Spinal cord (tissue), 10 donors: ENCODE results near the gene LSS. TPM values are rescaled to one million over a fixed set of nuclear protein-coding genes. Genes with fewer than 3 reads are reported as not detected.
"Not testable (repeated sequence)": the region's sequence is repeated elsewhere in the genome, so short reads cannot be mapped to it uniquely, and the experiment has no call there.

ENCODE experiments used
- DNase-seq, 6 donors: peaks; one replicate each; pipeline versions ENCODE4 v3.0.0 to v3.0.0-alpha.2; 2013 to 2015; ENCODE audit warnings: low spot score in 6 of 6, low read depth in 4 of 6
- H3K27ac ChIP-seq: one replicate; pipeline ENCODE4 v1.5.1; 2013; ENCODE audit warnings: low read depth, low read length, control low read depth
- H3K27me3 ChIP-seq: one replicate; pipeline ENCODE4 v1.6.1; 2013; ENCODE audit warnings: low read length; ENCODE audit not compliant: control insufficient read depth, insufficient read depth
- H3K36me3 ChIP-seq: one replicate; pipeline ENCODE4 v1.6.1; 2013; ENCODE audit warnings: low read length; ENCODE audit not compliant: control insufficient read depth, insufficient read depth
- H3K4me1 ChIP-seq: one replicate; pipeline ENCODE4 v1.6.1; 2013; ENCODE audit warnings: low read length; ENCODE audit not compliant: control insufficient read depth, insufficient read depth
- H3K4me3 ChIP-seq: one replicate; pipeline ENCODE4 v1.5.1; 2013; ENCODE audit warnings: low read depth, low read length, control low read depth
- H3K9me3 ChIP-seq: one replicate; pipeline ENCODE4 v1.6.1; 2013; ENCODE audit warnings: low read length; ENCODE audit not compliant: control insufficient read depth, insufficient read depth
- WGBS: methylation state at CpG from one replicate; pipeline ENCODE4 v1.1.5; 2013; ENCODE audit warnings: missing lambda C conversion rate; ENCODE audit not compliant: insufficient coverage; 5-methylcytosine and 5-hydroxymethylcytosine counted together
- polyA plus RNA-seq, 2 donors: library from polyadenylated mRNA; unstranded; fragments of 120-200 nt; gene quantifications; one replicate each; pipeline ENCODE4 v1.2.1, GENCODE V29; 2013; ENCODE audit not compliant: insufficient read length in 2 of 2
- total RNA-seq, 2 donors: library from RNA; depleted of rRNA in 1 of 2; stranded (reverse); fragments of 120-200 nt in 1 of 2; fragments of >200 nt in 1 of 2; gene quantifications; one replicate each; pipeline versions ENCODE4 v1.2.3 to v1.2.4, GENCODE V29; 2013 to 2014
- donor health status: healthy.

Gene LSS
- total and polyA plus RNA-seq, 4 donors: 55.6 to 167 (median 115) TPM

DNA sequence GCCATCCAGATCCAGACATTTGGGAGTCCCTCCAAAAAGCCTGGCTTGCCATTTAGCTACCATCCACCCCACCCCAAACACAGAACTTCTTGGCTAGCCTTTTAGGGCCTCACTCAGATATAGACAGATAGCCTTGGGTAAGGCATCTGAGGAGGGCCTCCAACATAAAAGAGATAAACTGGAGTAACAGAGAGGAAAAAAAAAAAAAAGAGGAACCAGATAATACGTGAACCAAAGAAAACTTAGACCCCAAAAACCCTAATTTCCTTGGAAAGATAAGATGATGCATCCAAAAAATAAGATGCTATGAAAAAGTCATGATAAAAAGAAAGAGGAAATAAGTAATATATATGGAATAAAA is 19.8 kb upstream of the LSS start:
- no peaks in the 10 kb centered on the region for H3K9me3 ChIP-seq
- DNase-seq: no peak
- H3K27ac ChIP-seq: no peak overlapping the region
- H3K4me3 ChIP-seq: no peak overlapping the region
- no CpG with 5 or more reads among the region's 1 CpG for WGBS
- H3K27me3 ChIP-seq: no peaks in the 10 kb centered on the region
- H3K36me3 ChIP-seq: peaks cover 75% of the 10 kb centered on the region
- H3K4me1 ChIP-seq: no peaks in the 10 kb centered on the region

DNA sequence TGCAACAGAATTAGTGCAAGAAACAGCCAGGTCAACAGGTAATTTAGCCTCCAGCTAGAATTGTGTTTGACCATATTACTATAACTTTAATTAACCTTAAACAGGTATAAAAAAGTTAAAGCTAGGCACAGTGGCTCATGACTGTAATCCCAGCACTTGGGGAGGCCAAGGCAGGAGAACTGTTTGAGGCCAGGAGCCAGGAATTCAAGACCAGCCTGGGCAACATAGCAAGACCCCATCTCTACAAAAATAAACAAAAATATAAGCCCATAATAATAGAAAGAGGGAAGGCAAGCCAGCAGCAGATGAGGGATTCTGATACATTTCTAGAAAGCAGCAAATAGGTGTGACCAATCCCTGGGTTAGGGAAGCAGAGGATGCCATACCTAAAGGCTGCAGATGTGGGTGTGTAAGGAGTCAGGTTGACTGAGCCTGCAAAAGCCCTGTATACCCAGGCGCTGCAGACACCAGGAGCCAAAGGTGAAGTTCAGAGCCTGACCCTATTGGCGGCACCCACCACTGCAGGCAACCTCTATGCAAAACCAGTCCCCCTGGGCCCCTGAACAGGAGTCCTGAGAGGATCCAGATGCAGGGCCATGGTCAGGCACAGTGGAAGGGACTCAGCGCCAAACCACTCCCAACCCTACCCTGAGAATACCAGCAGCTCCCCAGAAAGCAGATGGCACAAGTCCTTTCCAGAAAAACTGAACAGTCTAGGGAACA is 19.3 kb upstream of the LSS start:
- WGBS: 100% methylated on average over 3 of the region's 3 CpGs
- Histone ChIP-seq H3K4me3 (no peak overlapping the region), H3K36me3 (peaks cover 80% of the 10 kb centered on the region), H3K27me3 (no peaks in the 10 kb centered on the region), H3K4me1 (no peaks in the 10 kb centered on the region), H3K27ac (no peak overlapping the region), H3K9me3 (no peaks in the 10 kb centered on the region)
- DNase-seq: no peak

DNA sequence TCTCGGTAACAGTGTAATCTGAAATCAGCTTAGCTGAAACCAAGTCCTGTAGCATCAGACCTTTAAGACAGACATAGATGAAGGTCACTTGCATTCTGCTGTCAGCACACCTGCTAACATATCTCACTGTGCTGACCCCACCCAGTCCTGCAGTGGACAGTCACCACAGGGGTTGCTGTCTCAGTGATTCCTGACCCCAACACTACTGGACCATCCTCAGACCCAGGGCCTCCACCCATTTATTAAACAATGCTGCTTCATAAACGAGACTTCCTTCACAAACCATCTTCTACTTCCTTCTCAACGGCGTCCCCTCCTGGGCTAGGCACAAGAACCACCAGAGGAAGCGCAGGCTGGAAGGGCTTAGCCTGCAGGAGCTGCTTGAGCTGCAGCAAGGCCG is 17.8 kb upstream of the LSS start:
- no peak for DNase-seq
- Histone ChIP-seq H3K4me3 (no peak overlapping the region), H3K9me3 (no peaks in the 10 kb centered on the region), H3K27me3 (no peaks in the 10 kb centered on the region), H3K36me3 (peaks cover 72% of the 10 kb centered on the region), H3K4me1 (no peaks in the 10 kb centered on the region), H3K27ac (no peak overlapping the region)
- 93% methylated on average over 6 of the region's 6 CpGs for WGBS

DNA sequence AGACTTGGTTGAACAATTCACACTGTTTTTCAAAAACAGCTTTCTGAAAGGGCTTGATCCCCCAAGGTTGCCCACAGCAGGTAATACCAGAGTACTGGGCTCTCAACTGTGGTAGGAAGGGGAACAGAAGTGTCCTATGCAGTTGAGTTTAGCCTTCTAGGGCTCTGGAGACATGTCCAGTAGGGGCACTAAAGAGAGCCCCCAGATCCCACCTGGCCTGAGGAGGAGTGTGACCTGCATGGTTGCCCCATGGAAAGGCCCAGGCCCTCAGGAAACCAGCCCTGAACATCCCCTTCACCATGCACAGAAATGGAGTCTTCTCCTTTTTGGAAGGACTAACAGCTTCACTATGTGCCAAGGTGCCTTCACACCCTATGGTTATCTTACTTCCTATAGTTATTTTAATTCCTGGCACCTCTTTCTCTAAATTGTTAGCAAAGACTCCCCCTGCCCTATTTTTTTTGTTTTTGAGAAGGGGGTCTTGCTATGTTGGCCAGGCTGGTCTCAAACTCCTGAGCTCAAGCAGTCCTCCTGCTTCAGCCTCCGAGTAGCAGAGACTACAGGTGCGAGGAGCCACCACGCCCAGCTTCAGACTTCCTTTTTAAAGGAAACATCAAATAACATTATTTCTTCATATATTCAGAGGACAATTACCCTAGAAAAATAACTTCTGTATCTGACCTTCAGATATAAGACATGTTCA is 16.8 kb upstream of the LSS start:
- no peaks in the 10 kb centered on the region for H3K4me1 ChIP-seq
- no peak overlapping the region for H3K4me3 ChIP-seq
- peaks cover 74% of the 10 kb centered on the region for H3K36me3 ChIP-seq
- H3K27me3 ChIP-seq: no peaks in the 10 kb centered on the region
- DNase-seq: no peak
- H3K27ac ChIP-seq: no peak overlapping the region
- WGBS: no CpG with 5 or more reads among the region's 3 CpGs
- no peaks in the 10 kb centered on the region for H3K9me3 ChIP-seq

DNA sequence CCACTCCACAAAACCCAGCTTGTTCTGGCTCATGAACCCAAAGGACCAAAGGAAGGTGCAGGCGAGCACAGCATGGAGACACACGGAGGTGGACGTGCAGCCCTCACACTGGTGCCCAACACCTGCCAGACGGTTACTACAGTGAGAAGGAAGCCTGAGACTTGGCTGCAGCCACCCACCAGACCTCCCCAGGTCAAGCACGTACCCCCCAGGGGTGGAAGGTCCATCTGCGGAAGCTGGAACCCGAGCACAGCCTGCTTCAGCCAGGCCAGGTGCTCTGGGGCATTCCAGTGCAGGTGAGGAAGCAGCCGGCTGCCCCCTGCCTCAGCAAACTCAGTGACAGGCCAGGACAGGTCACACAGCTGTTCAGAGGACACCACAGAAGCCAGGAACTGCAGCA is 16.0 kb upstream of the LSS start:
- H3K4me1 ChIP-seq: no peaks in the 10 kb centered on the region
- no peaks in the 10 kb centered on the region for H3K9me3 ChIP-seq
- H3K4me3 ChIP-seq: no peak overlapping the region
- peaks cover 76% of the 10 kb centered on the region for H3K36me3 ChIP-seq
- DNase-seq: no peak
- H3K27me3 ChIP-seq: no peaks in the 10 kb centered on the region
- 91% methylated on average over 8 of the region's 8 CpGs for WGBS
- H3K27ac ChIP-seq: no peak overlapping the region

DNA sequence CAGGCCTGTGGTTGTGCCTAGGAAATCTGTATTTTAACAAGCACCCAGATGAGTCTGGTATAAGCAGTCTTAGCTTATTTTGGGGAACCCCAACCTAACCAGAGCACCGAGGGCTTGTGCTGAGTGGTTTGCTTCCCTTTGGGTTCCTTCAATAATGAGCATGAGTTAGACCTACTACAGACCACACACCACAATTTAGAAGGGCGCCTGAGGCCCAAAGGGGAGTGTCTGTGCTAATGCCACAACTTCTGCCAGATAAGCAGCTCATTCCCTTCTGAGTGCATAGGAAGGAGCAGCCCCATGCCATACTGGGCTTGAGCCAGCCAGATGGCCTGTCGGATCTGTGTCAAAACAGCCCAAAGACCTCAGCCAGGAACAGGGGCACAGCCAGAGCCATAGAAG is 15.4 kb upstream of the LSS start:
- no peak overlapping the region for H3K4me3 ChIP-seq
- DNase-seq: no peak
- no peak overlapping the region for H3K27ac ChIP-seq
- no peaks in the 10 kb centered on the region for H3K4me1 ChIP-seq
- H3K9me3 ChIP-seq: no peaks in the 10 kb centered on the region
- no peaks in the 10 kb centered on the region for H3K27me3 ChIP-seq
- 97% methylated on average over 2 of the region's 3 CpGs for WGBS
- H3K36me3 ChIP-seq: peaks cover 78% of the 10 kb centered on the region

DNA sequence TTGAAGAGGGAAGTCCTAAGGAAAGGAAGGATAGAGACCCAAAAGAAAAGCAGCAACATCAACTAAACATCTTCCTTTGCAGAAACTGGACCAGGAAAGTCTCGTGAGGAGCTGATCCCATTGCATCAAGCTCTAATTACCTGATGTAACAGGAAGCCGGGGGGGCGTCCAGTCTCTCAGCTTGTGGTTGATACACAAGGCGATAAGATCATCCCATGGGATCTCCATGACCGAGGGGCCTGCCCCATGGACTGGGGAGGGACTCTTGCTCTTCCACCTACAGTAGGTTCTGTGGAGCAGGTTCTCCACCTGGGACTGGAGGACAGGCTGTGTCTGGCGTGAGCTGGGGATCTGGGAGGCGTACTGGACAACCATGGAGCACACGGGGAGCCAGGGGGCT is 14.8 kb upstream of the LSS start:
- H3K27me3 ChIP-seq: no peaks in the 10 kb centered on the region
- no peak overlapping the region for H3K4me3 ChIP-seq
- DNase-seq: no peak
- peaks cover 76% of the 10 kb centered on the region for H3K36me3 ChIP-seq
- no peak overlapping the region for H3K27ac ChIP-seq
- WGBS: 98% methylated on average over 8 of the region's 8 CpGs
- H3K9me3 ChIP-seq: no peaks in the 10 kb centered on the region
- H3K4me1 ChIP-seq: no peaks in the 10 kb centered on the region

DNA sequence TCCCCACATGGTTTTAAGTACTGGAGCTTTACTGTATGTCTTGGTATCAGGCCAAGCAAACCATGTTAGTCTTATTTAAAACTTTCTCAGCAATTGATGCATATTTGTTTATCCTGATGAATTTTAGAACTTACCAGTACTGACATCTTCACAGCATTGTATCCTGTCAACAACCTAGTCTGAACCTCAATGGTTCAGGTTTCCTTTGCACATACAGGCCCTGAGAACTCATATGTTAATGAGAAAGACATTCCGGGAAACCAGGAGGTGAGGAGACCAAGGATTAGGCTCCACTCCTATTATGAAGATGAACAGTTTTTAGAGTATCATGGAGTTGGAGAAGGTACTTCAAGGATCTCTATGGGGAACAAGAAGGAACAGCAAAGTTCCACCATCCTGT is 13.0 kb upstream of the LSS start:
- not testable (repeated sequence) for H3K27me3 ChIP-seq, H3K4me3 ChIP-seq, DNase-seq, H3K4me1 ChIP-seq, H3K9me3 ChIP-seq, H3K27ac ChIP-seq
- H3K36me3 ChIP-seq: peaks cover 60% of the 10 kb centered on the region
- no CpG with 5 or more reads among the region's 1 CpG for WGBS

DNA sequence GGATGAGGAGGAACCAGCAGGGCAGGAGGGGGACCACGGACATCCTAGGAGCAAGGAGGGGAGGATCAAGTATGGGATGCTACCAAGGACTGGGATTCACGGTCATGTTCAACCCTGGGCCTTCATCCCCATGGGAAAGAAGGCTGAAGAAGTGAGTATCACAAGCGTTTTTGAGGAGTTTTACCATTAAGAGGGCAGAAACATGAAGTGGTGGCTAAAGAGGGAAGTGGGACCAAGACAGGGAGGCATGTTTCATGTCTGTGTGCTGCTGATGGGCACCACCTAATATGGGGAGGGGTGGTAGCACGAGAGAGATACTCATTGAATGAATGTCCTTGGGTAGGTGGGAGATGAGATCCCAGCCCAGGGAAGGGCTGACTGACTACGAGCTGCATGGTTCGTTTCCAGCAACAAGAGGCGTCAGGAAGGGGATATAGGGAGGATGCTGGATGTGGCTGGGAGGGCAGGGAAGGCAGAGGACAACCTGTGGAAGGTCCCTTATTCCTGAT is 11.3 kb upstream of the LSS start:
- no peaks in the 10 kb centered on the region for H3K4me1 ChIP-seq
- H3K27me3 ChIP-seq: no peaks in the 10 kb centered on the region
- H3K4me3 ChIP-seq: no peak overlapping the region
- H3K9me3 ChIP-seq: no peaks in the 10 kb centered on the region
- no peak overlapping the region for H3K27ac ChIP-seq
- peaks cover 55% of the 10 kb centered on the region for H3K36me3 ChIP-seq
- no peak for DNase-seq
- 90% methylated on average over 7 of the region's 7 CpGs for WGBS

DNA sequence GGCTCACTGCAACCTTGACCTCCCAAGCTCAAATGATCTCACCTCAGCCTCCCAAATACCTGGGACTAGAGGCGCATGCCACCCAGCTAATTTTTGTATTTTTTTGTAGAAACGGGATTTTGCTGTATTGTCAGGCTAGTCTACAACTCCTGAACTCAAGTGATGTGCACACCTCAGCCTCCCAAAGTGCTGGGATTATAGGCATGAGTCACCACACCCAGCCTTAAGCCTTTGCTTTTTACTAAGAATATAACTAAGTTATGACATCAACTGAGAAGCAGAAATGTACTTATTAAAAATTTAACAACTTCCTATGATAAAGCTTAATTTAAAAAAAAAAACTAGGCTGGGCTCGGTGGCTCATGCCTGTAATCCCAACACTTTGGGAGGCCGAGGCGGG is 8.9 kb upstream of the LSS start:
- H3K27me3 ChIP-seq: no peaks in the 10 kb centered on the region
- peaks cover 35% of the 10 kb centered on the region for H3K36me3 ChIP-seq
- 100% methylated on average over 2 of the region's 5 CpGs for WGBS
- no peak for DNase-seq
- no peak overlapping the region for H3K4me3 ChIP-seq
- H3K27ac ChIP-seq: no peak overlapping the region
- H3K9me3 ChIP-seq: no peaks in the 10 kb centered on the region
- no peaks in the 10 kb centered on the region for H3K4me1 ChIP-seq
